Pancreas (tissue), 10 donors: ENCODE results near the gene FGD4. TPM values are rescaled to one million over a fixed set of nuclear protein-coding genes. Genes with fewer than 3 reads are reported as not detected.

Source experiments
- ATAC-seq, 4 donors: fragments of 200-7000 bp; cut with Tn5 transposase; one replicate each; pipeline versions ENCODE4 v1.8.0 to v1.9.1; 2020; ENCODE audit warnings: mild to moderate bottlenecking in 4 of 4, moderate library complexity in 4 of 4
- DNase-seq, 6 donors: peaks; one replicate each; pipeline ENCODE4 v3.0.0-alpha.2; 2020
- FAIRE-seq: peaks from 2 replicates; lab custom pipeline; 2012; peaks lifted over from hg19 to GRCh38; lab: Jason Lieb, UNC
- H3K27ac ChIP-seq, 4 donors: fragments of 200-600 bp; sonication (generic); 1 replicate in 3 of 4; 2 replicates in 1 of 4; pipeline versions ENCODE4 v1.5.0 to v1.8.0; 2020
- H3K27me3 ChIP-seq, 4 donors: fragments of 200-600 bp; one replicate each; pipeline ENCODE4 v1.8.0; 2021
- H3K36me3 ChIP-seq, 3 donors: fragments of 200-600 bp; sonication (generic) in 1 of 3; one replicate each; pipeline versions ENCODE4 v1.5.0 to v1.8.0; 2020 to 2021
- H3K4me1 ChIP-seq, 3 donors: fragments of 200-600 bp; one replicate each; pipeline ENCODE4 v1.8.0; 2021
- H3K4me3 ChIP-seq, 4 donors: fragments of 200-600 bp; sonication (generic) in 2 of 4; one replicate each; pipeline versions ENCODE4 v1.5.0 to v1.8.0; 2020 to 2021
- H3K9me3 ChIP-seq, 4 donors: fragments of 200-600 bp; one replicate each; pipeline ENCODE4 v1.8.0; 2021
- CTCF ChIP-seq, 4 donors: fragments of 200-600 bp; sonication (generic) in 3 of 4; IDR thresholded peaks; one replicate each; pipeline versions ENCODE4 v1.5.0 to v1.8.0; 2021; ENCODE audit warnings: antibody characterized with exemption in 4 of 4
- WGBS, 2 donors: extraction: QIAGEN DNeasy Blood & Tissue Kit; methylation state at CpG; one replicate each; pipeline ENCODE4 v1.1.7; 2013; 5-methylcytosine and 5-hydroxymethylcytosine counted together
- intact Hi-C, 3 donors: fragments of 100-400 bp; cut with DNase I; formaldehyde crosslinking; loops; one replicate each; pipeline versions ENCODE4 v1.11.1 to v1.14.2; 2022
- polyA plus RNA-seq, 2 donors: library from polyadenylated mRNA; stranded (reverse); fragments of 200-250 nt; gene quantifications; one replicate each; pipeline ENCODE4 v1.2.3, GENCODE V29; 2013
- total RNA-seq, 6 donors: library from RNA; stranded (reverse); fragmentation: NEBNext Ultra II Directional in 4 of 6; extraction: Animal tissue kit (Norgen Biotek cat#: 25700) in 4 of 6; gene quantifications; one replicate each; pipeline versions ENCODE4 v1.2.1 to v1.2.4, GENCODE V29; 2021 to 2023
- donor health status: healthy with polysubstance abuse.
- donor health status: DM: no; HTN: no; CAD: no; lungs with moderate emphysema.
- donor health status: DM: no; HTN: no; CAD: no.
- donor health status: control.
- donor health status: control.
- donor health status: Bipolar disorder and iron deficiency.
- donor health status: DM: yes; HTN: yes; CAD: no.
- donor health status: DM: no; HTN: no; CAD: no.
- donor health status: DM: no; HTN: no; CAD: no.
- donor health status: DM: yes; HTN: yes; CAD: no.

FGD4 gene
- total and polyA plus RNA-seq, 8 donors = 3.6 to 26.5 (median 14.5) TPM

GRCh38 chr12:32418221-32418620 is 18.9 kb downstream of the FGD4 start:
- ATAC-seq = no peak
- no peaks in the 10 kb centered on the region for H3K9me3 ChIP-seq
- H3K4me3 ChIP-seq = no peak overlapping the region
- H3K27ac ChIP-seq = no peak overlapping the region
- no peak for DNase-seq
- intact Hi-C loops = no loop called here
- no peak for FAIRE-seq
- no peaks in the 10 kb centered on the region for H3K27me3 ChIP-seq
- WGBS, 2 donors = 95 to 99% methylated on average over 5 of the region's 5 CpGs
- peaks cover 6 to 20% (median 13%) of the 10 kb centered on the region in 3 donors for H3K4me1 ChIP-seq
- TF ChIP-seq CTCF (IDR thresholded peaks at IDR 0.05) = no peak
- no peaks in the 10 kb centered on the region for H3K36me3 ChIP-seq

GRCh38 chr12:32418903-32419519 is 19.7 kb downstream of the FGD4 start:
- intact Hi-C loops = no loop called here
- WGBS, 2 donors = 41 to 54% methylated on average over 5 of the region's 5 CpGs
- TF ChIP-seq CTCF (IDR thresholded peaks at IDR 0.05) = no peak
- FAIRE-seq (no peak), ATAC-seq (peak; percentile 53 to 80 (median 68)), DNase-seq (no peak)
- no peaks in the 10 kb centered on the region for H3K9me3 ChIP-seq
- H3K4me3 ChIP-seq = no peak overlapping the region
- no peaks in the 10 kb centered on the region for H3K27me3 ChIP-seq
- peaks cover 6 to 20% (median 9%) of the 10 kb centered on the region in 3 donors for H3K4me1 ChIP-seq
- H3K36me3 ChIP-seq = no peaks in the 10 kb centered on the region
- peak overlapping the region in 2 of 4 donors; percentile 1 to 15 for H3K27ac ChIP-seq

GRCh38 chr12:32419520-32419960 is 20.2 kb downstream of the FGD4 start:
- Histone ChIP-seq H3K4me3 (no peak overlapping the region), H3K36me3 (no peaks in the 10 kb centered on the region), H3K4me1 (peaks cover 6 to 20% (median 9%) of the 10 kb centered on the region in 3 donors), H3K9me3 (no peaks in the 10 kb centered on the region), H3K27me3 (no peaks in the 10 kb centered on the region), H3K27ac (peak overlapping the region in 2 of 4 donors; percentile 1 to 15)
- peak in 1 of 6 donors; percentile 27 for DNase-seq
- FAIRE-seq = no peak
- no peak for TF ChIP-seq CTCF (IDR thresholded peaks at IDR 0.05)
- peak; percentile 21 to 65 (median 60) for ATAC-seq
- 7 to 9% methylated on average over 2 of the region's 2 CpGs for WGBS, 2 donors
- intact Hi-C loops = no loop called here

GRCh38 chr12:32420356-32420755 is 21.0 kb downstream of the FGD4 start:
- intact Hi-C loops = no loop called here
- Histone ChIP-seq H3K9me3 (no peaks in the 10 kb centered on the region), H3K36me3 (no peaks in the 10 kb centered on the region), H3K4me1 (peaks cover 6 to 20% (median 9%) of the 10 kb centered on the region in 3 donors), H3K27me3 (no peaks in the 10 kb centered on the region), H3K27ac (no peak overlapping the region), H3K4me3 (no peak overlapping the region)
- WGBS, 2 donors = 89 to 92% methylated on average over 2 of the region's 2 CpGs
- DNase-seq (no peak), ATAC-seq (peak in 1 of 4 donors; percentile 19), FAIRE-seq (no peak)
- no peak for TF ChIP-seq CTCF (IDR thresholded peaks at IDR 0.05)

- no peak for FAIRE-seq
- Histone ChIP-seq H3K9me3 (no peaks in the 10 kb centered on the region), H3K27me3 (no peaks in the 10 kb centered on the region), H3K36me3 (no peaks in the 10 kb centered on the region), H3K4me3 (no peak overlapping the region), H3K4me1 (peaks cover 6 to 17% (median 9%) of the 10 kb centered on the region in 3 donors), H3K27ac (no peak overlapping the region)
- no peak for ATAC-seq
- no peak for DNase-seq
- TF ChIP-seq CTCF (IDR thresholded peaks at IDR 0.05) = no peak
- intact Hi-C loops = no loop called here
Observed at GRCh38 chr12:32423559-32423958, 24.2 kb downstream of the FGD4 start.
